Vagina (tissue), 2 donors: ENCODE data around the gene ZNF620. TPM values are rescaled to one million over a fixed set of nuclear protein-coding genes. Genes with fewer than 3 reads are reported as not detected.

Experiments used
- DNase-seq, 2 donors: peaks; one replicate each; pipeline ENCODE4 v3.0.0-alpha.2; 2017; ENCODE audit errors: extremely low spot score in 2 of 2
- H3K27ac ChIP-seq: fragments of 200-600 bp; sonication (generic); one replicate; pipeline ENCODE4 v1.5.1; 2019
- H3K27me3 ChIP-seq: fragments of 200-600 bp; sonication (generic); one replicate; pipeline ENCODE4 v1.5.1; 2019
- H3K36me3 ChIP-seq, 2 donors: fragments of 200-600 bp; sonication (generic); one replicate each; pipeline ENCODE4 v1.5.1; 2017 to 2019
- H3K4me1 ChIP-seq: fragments of 200-600 bp; sonication (generic); one replicate; pipeline ENCODE4 v1.5.1; 2019
- H3K4me3 ChIP-seq, 2 donors: fragments of 200-600 bp; sonication (generic); 1 replicate in 1 of 2; 2 replicates in 1 of 2; pipeline ENCODE4 v1.5.1; 2016 to 2019
- H3K9me3 ChIP-seq: fragments of 200-600 bp; sonication (generic); one replicate; pipeline ENCODE4 v1.5.1; 2019
- POLR2A ChIP-seq, 2 donors: fragments of 450-650 bp; IDR thresholded peaks; one replicate each; pipeline ENCODE4 v1.6.1; 2017; ENCODE audit warnings: antibody characterized with exemption in 2 of 2, mild to moderate bottlenecking in 2 of 2, moderate library complexity in 2 of 2
- POLR2AphosphoS5 ChIP-seq, 2 donors: sonication (generic); formaldehyde crosslinking; IDR thresholded peaks; one replicate each; pipeline ENCODE4 v1.9.0; 2017; ENCODE audit warnings: antibody characterized with exemption in 2 of 2, mild to moderate bottlenecking in 2 of 2, low read depth in 1 of 2; ENCODE audit not compliant: insufficient read depth in 1 of 2
- intact Hi-C: fragments of 100-400 bp; cut with DNase I; formaldehyde crosslinking; loops from one replicate; pipeline ENCODE4 v1.15.1; 2023
- total RNA-seq: library from RNA; depleted of rRNA; stranded (reverse); fragments of >200 nt; gene quantifications from one replicate; pipeline ENCODE4 v1.2.3, GENCODE V29; 2016
- TF ChIP-seq, protein P1 (sequence below), 3 experiments: fragments of 450-650 bp in 2 of 3; fragments of 200-600 bp in 1 of 3; sonication (generic) in 1 of 3; IDR thresholded peaks; one replicate each; pipeline ENCODE4 v1.5.1; 2017 to 2019; ENCODE audit warnings: antibody characterized with exemption in 3 of 3, mild to moderate bottlenecking in 2 of 3, moderate library complexity in 2 of 3

The ZNF620 gene
- total RNA-seq, 1 donor from 2014 or later: 1.5 TPM

- no peak for DNase-seq
- Histone ChIP-seq H3K27me3 (no peaks in the 10 kb centered on the region), H3K4me3 (no peak overlapping the region), H3K4me1 (no peaks in the 10 kb centered on the region), H3K27ac (no peak overlapping the region), H3K36me3 (peaks cover 0 to 40% of the 10 kb centered on the region in 2 donors), H3K9me3 (no peaks in the 10 kb centered on the region)
- no peak for TF ChIP-seq POLR2A (IDR thresholded peaks at IDR 0.05)
- TF ChIP-seq, protein P1, sequence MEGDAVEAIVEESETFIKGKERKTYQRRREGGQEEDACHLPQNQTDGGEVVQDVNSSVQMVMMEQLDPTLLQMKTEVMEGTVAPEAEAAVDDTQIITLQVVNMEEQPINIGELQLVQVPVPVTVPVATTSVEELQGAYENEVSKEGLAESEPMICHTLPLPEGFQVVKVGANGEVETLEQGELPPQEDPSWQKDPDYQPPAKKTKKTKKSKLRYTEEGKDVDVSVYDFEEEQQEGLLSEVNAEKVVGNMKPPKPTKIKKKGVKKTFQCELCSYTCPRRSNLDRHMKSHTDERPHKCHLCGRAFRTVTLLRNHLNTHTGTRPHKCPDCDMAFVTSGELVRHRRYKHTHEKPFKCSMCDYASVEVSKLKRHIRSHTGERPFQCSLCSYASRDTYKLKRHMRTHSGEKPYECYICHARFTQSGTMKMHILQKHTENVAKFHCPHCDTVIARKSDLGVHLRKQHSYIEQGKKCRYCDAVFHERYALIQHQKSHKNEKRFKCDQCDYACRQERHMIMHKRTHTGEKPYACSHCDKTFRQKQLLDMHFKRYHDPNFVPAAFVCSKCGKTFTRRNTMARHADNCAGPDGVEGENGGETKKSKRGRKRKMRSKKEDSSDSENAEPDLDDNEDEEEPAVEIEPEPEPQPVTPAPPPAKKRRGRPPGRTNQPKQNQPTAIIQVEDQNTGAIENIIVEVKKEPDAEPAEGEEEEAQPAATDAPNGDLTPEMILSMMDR (IDR thresholded peaks at IDR 0.05): no peak
- no peak for TF ChIP-seq POLR2AphosphoS5 (IDR thresholded peaks at IDR 0.05; ENCODE audit: insufficient read depth in 1 of 2, low read depth in 1 of 2)
- intact Hi-C loops: no loop called here
Measured at GRCh38 chr3:40465456-40465855, 40.4 kb upstream of the ZNF620 start.

GRCh38 chr3:40468018-40468417, 37.8 kb upstream of the ZNF620 start:
- no peak overlapping the region for H3K4me3 ChIP-seq
- intact Hi-C loops: no loop called here

DNA sequence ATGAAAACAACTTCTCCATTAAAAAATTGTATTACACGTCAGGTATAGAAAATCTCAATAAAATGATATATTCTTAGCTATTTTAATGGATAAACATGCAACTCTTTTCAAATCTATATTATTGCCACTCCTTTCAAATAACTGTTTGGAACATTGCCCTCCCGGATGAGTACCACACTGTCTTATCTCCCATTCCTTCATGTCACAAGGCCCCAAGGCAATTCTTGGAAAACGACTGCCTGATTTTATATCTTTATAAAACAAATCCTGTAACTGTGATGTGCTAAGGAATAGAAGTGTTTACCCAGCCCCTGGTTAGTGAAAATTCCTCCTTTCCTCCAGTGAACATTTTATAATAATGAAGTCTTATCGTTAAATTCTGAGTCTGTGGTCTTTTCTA, 35.1 kb upstream of the ZNF620 start:
- no peaks in the 10 kb centered on the region for H3K27me3 ChIP-seq
- intact Hi-C loops: no loop called here
- no peak for DNase-seq
- H3K27ac ChIP-seq: no peak overlapping the region
- TF ChIP-seq POLR2A (IDR thresholded peaks at IDR 0.05) (no peak), POLR2AphosphoS5 (IDR thresholded peaks at IDR 0.05; ENCODE audit: insufficient read depth in 1 of 2, low read depth in 1 of 2) (no peak)
- TF ChIP-seq, protein P1 (IDR thresholded peaks at IDR 0.05): no peak
- no peaks in the 10 kb centered on the region for H3K36me3 ChIP-seq
- H3K4me3 ChIP-seq: no peak overlapping the region
- H3K4me1 ChIP-seq: no peaks in the 10 kb centered on the region
- no peaks in the 10 kb centered on the region for H3K9me3 ChIP-seq

More at GRCh38 chr3:40468018-40468417, 37.8 kb upstream of the ZNF620 start:
- peaks cover 0 to 15% of the 10 kb centered on the region in 2 donors for H3K36me3 ChIP-seq
- no peaks in the 10 kb centered on the region for H3K9me3 ChIP-seq
- no peak for DNase-seq
- H3K4me1 ChIP-seq: no peaks in the 10 kb centered on the region
- no peaks in the 10 kb centered on the region for H3K27me3 ChIP-seq
- TF ChIP-seq, protein P1 (IDR thresholded peaks at IDR 0.05): no peak
- TF ChIP-seq POLR2A (IDR thresholded peaks at IDR 0.05): no peak
- TF ChIP-seq POLR2AphosphoS5 (IDR thresholded peaks at IDR 0.05; ENCODE audit: insufficient read depth in 1 of 2, low read depth in 1 of 2): no peak
- H3K27ac ChIP-seq: no peak overlapping the region

DNA sequence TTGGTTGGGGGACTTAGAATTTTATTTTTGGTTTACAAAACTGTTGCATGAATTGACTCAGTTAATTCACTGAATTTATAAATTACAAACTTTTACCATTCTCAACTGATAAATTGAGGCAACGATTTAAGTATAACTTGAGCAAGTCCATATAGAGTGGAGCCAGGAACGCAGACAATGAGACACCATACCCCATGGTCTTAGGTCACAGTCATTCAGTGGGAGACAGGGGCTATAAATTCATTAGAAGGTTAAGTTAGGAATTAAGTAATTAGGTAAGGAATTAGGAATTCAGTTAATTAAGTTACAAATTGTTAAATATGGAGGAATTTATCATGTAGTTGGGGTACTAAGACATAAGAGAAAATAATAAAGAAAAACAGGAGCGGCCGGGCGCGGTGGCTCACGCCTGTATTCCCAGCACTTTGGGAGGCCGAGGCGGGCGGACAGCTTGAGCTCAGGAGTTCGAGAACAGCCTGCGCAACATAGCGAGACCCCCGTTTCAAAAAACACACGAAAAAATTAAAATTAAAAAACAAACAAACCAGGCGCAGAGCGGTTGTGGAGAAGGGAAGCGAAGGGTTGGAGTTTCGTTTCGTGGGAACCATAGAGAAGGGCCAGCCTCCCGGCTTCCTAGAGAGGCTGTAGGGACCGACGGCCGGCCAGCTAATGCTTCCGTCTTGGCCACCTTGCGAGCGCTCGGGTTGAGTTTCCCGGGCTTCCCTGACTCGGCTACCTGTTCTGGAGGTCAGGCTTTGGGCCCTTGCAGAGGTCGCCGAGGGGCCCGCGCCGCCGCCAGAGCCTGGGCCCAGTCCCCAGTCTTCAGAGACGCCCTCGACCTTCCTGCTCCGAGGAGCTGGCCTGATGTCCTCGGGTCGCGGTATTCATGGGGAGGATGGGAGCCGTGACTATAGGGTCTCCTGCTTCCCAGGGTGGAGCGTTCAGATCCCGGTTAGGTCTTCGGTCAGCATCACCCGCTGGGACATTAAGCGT, 29.1 kb upstream of the ZNF620 start, which contains the start of gene ZNF619:
Gene ZNF619, plus strand, starts transcription at position 645 of the 993 bp plus-strand sequence. CDS start 858 bp downstream, outside the sequence.
- peaks cover 0 to 6% of the 10 kb centered on the region in 2 donors for H3K36me3 ChIP-seq
- TF ChIP-seq, protein P1 (IDR thresholded peaks at IDR 0.05): no peak
- TF ChIP-seq POLR2AphosphoS5 (IDR thresholded peaks at IDR 0.05; ENCODE audit: insufficient read depth in 1 of 2, low read depth in 1 of 2) (peak; percentile 49 to 54), POLR2A (IDR thresholded peaks at IDR 0.05) (no peak)
- peak within 1 kb of the TSS; percentile 75 to 89 for H3K4me3 ChIP-seq
- intact Hi-C loops: no loop called here
- H3K4me1 ChIP-seq: peaks cover 7% of the 10 kb centered on the region
- peak within 1 kb of the TSS; percentile 70 for H3K27ac ChIP-seq
- H3K9me3 ChIP-seq: no peaks in the 10 kb centered on the region
- H3K27me3 ChIP-seq: no peaks in the 10 kb centered on the region
- DNase-seq: no peak
